Lung (tissue), 12 donors: Measurements from ENCODE around the gene EPHA6. TPM values are rescaled to one million over a fixed set of nuclear protein-coding genes. Genes with fewer than 3 reads are reported as not detected.

Source experiments
- ATAC-seq: fragments of 200-7000 bp; cut with Tn5 transposase; one replicate; pipeline ENCODE4 v1.9.1; 2020; ENCODE audit warnings: moderate number of reproducible peaks; ENCODE audit not compliant: insufficient read depth, low FRiP score
- DNase-seq, 3 donors: peaks; one replicate each; pipeline ENCODE4 v3.0.0-alpha.2; 2013 to 2017
- H3K27ac ChIP-seq, 2 donors: one replicate each; pipeline ENCODE4 v1.5.1; 2013; ENCODE audit warnings: mild to moderate bottlenecking in 2 of 2, moderate library complexity in 2 of 2, control low read depth in 1 of 2, inconsistent platforms in 1 of 2, low read depth in 1 of 2, low read length in 1 of 2
- H3K27me3 ChIP-seq, 3 donors: one replicate each; pipeline ENCODE4 v1.5.1; 2013; ENCODE audit warnings: low read length in 2 of 3; ENCODE audit not compliant: control insufficient read depth in 3 of 3, insufficient read depth in 3 of 3
- H3K36me3 ChIP-seq, 4 donors: one replicate each; pipeline ENCODE4 v1.5.1; 2013; ENCODE audit warnings: low read length in 4 of 4, mild to moderate bottlenecking in 1 of 4, moderate library complexity in 1 of 4; ENCODE audit not compliant: control insufficient read depth in 4 of 4, insufficient read depth in 4 of 4
- H3K4me1 ChIP-seq, 5 donors: one replicate each; pipeline ENCODE4 v1.5.1; 2013; ENCODE audit warnings: low read length in 5 of 5, mild to moderate bottlenecking in 2 of 5, moderate library complexity in 1 of 5; ENCODE audit not compliant: control insufficient read depth in 5 of 5, insufficient read depth in 5 of 5
- H3K4me3 ChIP-seq: one replicate; pipeline ENCODE4 v1.5.1; 2013; ENCODE audit warnings: mild to moderate bottlenecking, control low read depth, moderate library complexity
- H3K9ac ChIP-seq, 2 donors: one replicate each; pipeline ENCODE4 v1.5.1; 2013; ENCODE audit warnings: low read length in 2 of 2, control low read depth in 1 of 2; ENCODE audit not compliant: insufficient read depth in 1 of 2
- H3K9me3 ChIP-seq, 4 donors: one replicate each; pipeline ENCODE4 v1.5.1; 2013; ENCODE audit warnings: low read length in 3 of 4, mild to moderate bottlenecking in 1 of 4, moderate library complexity in 1 of 4; ENCODE audit not compliant: control insufficient read depth in 4 of 4, insufficient read depth in 3 of 4
- CTCF ChIP-seq: IDR thresholded peaks from 2 replicates; pipeline ENCODE4 v1.5.1; 2012; ENCODE audit warnings: mild to moderate bottlenecking; ENCODE audit errors: control extremely low read depth, extremely low read depth
- whole genome bisulfite sequencing, 2 donors: extraction: QIAGEN DNeasy Blood & Tissue Kit; methylation state at CpG; one replicate each; pipeline ENCODE4 v1.1.7; 2013; 5-methylcytosine and 5-hydroxymethylcytosine counted together
- polyA plus RNA-seq, 2 donors: library from polyadenylated mRNA; stranded (reverse); fragments of 200-250 nt; gene quantifications; one replicate each; pipeline ENCODE4 v1.2.1, GENCODE V29; 2013
- total RNA-seq, 2 donors: library from RNA; depleted of rRNA in 1 of 2; stranded (reverse); fragments of >200 nt in 1 of 2; gene quantifications; one replicate each; pipeline ENCODE4 v1.2.1, GENCODE V29; 2014 to 2021
- donor health status: control.
- donor health status: control.
- donor health status: Bipolar disorder and iron deficiency.
- donor health status: healthy.
- donor health status: DM: yes; HTN: yes; CAD: no.

The EPHA6 gene
- total and polyA plus RNA-seq, 4 donors, result 0.31 to 1.3 TPM; not detected in 2

GRCh38 chr3:97389936-97390335 lies 575.5 kb downstream of the EPHA6 start:
- DNase-seq (no peak), ATAC-seq (no peak)
- Histone ChIP-seq H3K36me3 (no peaks in the 10 kb centered on the region), H3K9me3 (peaks cover 0 to 7% (median 0%) of the 10 kb centered on the region in 4 donors), H3K9ac (no peak overlapping the region), H3K4me1 (no peaks in the 10 kb centered on the region), H3K4me3 (no peak overlapping the region), H3K27ac (no peak overlapping the region), H3K27me3 (no peaks in the 10 kb centered on the region)
- WGBS, 2 donors, result 68 to 72% methylated on average over 1 of the region's 1 CpG
- TF ChIP-seq CTCF, result no peak

GRCh38 chr3:97391167-97391566 lies 576.8 kb downstream of the EPHA6 start:
- WGBS, 2 donors, result 86 to 93% methylated on average over 3 of the region's 3 CpGs
- Histone ChIP-seq H3K36me3 (no peaks in the 10 kb centered on the region), H3K4me1 (no peaks in the 10 kb centered on the region), H3K27ac (no peak overlapping the region), H3K9me3 (peaks cover 0 to 7% (median 0%) of the 10 kb centered on the region in 4 donors), H3K27me3 (no peaks in the 10 kb centered on the region), H3K4me3 (no peak overlapping the region), H3K9ac (no peak overlapping the region)
- no peak for ATAC-seq
- DNase-seq, result no peak
- no peak for TF ChIP-seq CTCF

GRCh38 chr3:97409612-97410011 lies 595.2 kb downstream of the EPHA6 start:
- Histone ChIP-seq H3K36me3 (no peaks in the 10 kb centered on the region), H3K27ac (no peak overlapping the region), H3K9ac (no peak overlapping the region), H3K4me1 (no peaks in the 10 kb centered on the region), H3K9me3 (no peaks in the 10 kb centered on the region), H3K4me3 (no peak overlapping the region), H3K27me3 (no peaks in the 10 kb centered on the region)
- ATAC-seq (no peak), DNase-seq (no peak)
- no peak for TF ChIP-seq CTCF

GRCh38 chr3:97421565-97421964 lies 607.2 kb downstream of the EPHA6 start:
- Histone ChIP-seq H3K9ac (no peak overlapping the region), H3K9me3 (peaks cover 0 to 1% (median 0%) of the 10 kb centered on the region in 4 donors), H3K27ac (no peak overlapping the region), H3K4me1 (no peaks in the 10 kb centered on the region), H3K27me3 (no peaks in the 10 kb centered on the region), H3K36me3 (no peaks in the 10 kb centered on the region), H3K4me3 (no peak overlapping the region)
- TF ChIP-seq CTCF, result no peak
- no peak for ATAC-seq
- no peak for DNase-seq
